Large intestine (tissue), 3 donors: ENCODE measurements around the gene ALDOA. TPM values are rescaled to one million over a fixed set of nuclear protein-coding genes. Genes with fewer than 3 reads are reported as not detected.
A peak's percentile ranks its signal among the peaks of the same experiment; 100 is the strongest.
"Not testable (repeated sequence)": the region's sequence is repeated elsewhere in the genome, so short reads cannot be mapped to it uniquely, and the experiment has no call there.

ENCODE experiments used
- DNase-seq, 2 donors: peaks; one replicate each; pipeline versions ENCODE4 v3.0.0 to v3.0.0-alpha.2; 2013
- H3K27ac ChIP-seq: one replicate; pipeline ENCODE4 v1.5.1; 2013; ENCODE audit warnings: low read length
- H3K27me3 ChIP-seq: 2 replicates; pipeline ENCODE4 v1.6.1; 2013; ENCODE audit warnings: low read length; ENCODE audit not compliant: control insufficient read depth, insufficient read depth
- H3K36me3 ChIP-seq: 2 replicates; pipeline ENCODE4 v1.6.1; 2013; ENCODE audit warnings: low read length; ENCODE audit not compliant: control insufficient read depth, insufficient read depth
- H3K4me1 ChIP-seq: one replicate; pipeline ENCODE4 v1.6.1; 2013; ENCODE audit warnings: low read length; ENCODE audit not compliant: control insufficient read depth, insufficient read depth
- H3K4me3 ChIP-seq: one replicate; pipeline ENCODE4 v1.5.1; 2013; ENCODE audit warnings: low read length
- H3K9me3 ChIP-seq: one replicate; pipeline ENCODE4 v1.6.1; 2013; ENCODE audit warnings: mild to moderate bottlenecking, low read depth, low read length, moderate library complexity; ENCODE audit not compliant: control insufficient read depth
- WGBS: methylation state at CpG from one replicate; pipeline ENCODE4 v1.1.5; 2013; ENCODE audit warnings: low lambda C conversion rate; ENCODE audit not compliant: insufficient coverage; 5-methylcytosine and 5-hydroxymethylcytosine counted together
- polyA plus RNA-seq: library from polyadenylated mRNA; unstranded; fragments of 120-200 nt; gene quantifications from one replicate; pipeline ENCODE4 v1.2.1, GENCODE V29; 2013

The ALDOA gene
- polyA plus RNA-seq, 1 donor = 421 TPM

DNA sequence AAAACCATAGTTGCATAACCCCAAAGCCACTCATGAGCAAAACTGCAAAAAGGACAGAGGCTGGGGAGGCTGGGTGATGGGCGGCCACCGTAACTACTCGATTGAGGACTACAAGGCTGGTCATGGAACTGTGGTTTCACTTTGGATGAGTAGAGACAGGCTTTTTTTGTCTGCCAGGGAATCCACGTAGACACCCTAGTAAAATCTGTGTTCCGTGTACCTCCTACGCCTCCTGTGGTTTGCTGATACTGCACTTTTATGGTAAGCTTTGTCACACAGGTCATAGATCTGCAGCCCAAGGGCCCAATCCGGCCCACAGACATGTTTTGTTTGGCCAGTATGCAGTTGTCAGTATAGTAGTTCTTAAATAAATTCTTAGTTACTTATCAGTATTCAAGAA, 32.3 kb upstream of the ALDOA start:
- H3K27me3 ChIP-seq = peaks cover 50% of the 10 kb centered on the region

GRCh38 chr16:30040221-30040620, 25.3 kb upstream of the ALDOA start:
- no peak overlapping the region for H3K4me3 ChIP-seq
- H3K36me3 ChIP-seq = no peaks in the 10 kb centered on the region
- no peaks in the 10 kb centered on the region for H3K4me1 ChIP-seq
- H3K27me3 ChIP-seq = peaks cover 3% of the 10 kb centered on the region
- no CpG with 5 or more reads among the region's 5 CpGs for WGBS
- DNase-seq = no peak
- no peaks in the 10 kb centered on the region for H3K9me3 ChIP-seq
- no peak overlapping the region for H3K27ac ChIP-seq

More for the DNA sequence above, 32.3 kb upstream of the ALDOA start:
- WGBS = no CpG with 5 or more reads among the region's 7 CpGs
- Histone ChIP-seq H3K36me3 (no peaks in the 10 kb centered on the region), H3K9me3 (no peaks in the 10 kb centered on the region), H3K27ac (no peak overlapping the region), H3K4me3 (no peak overlapping the region), H3K4me1 (no peaks in the 10 kb centered on the region)
- DNase-seq = no peak

GRCh38 chr16:30040690-30041089, 24.9 kb upstream of the ALDOA start:
- DNase-seq, H3K9me3 ChIP-seq, H3K36me3 ChIP-seq, H3K27ac ChIP-seq, H3K4me3 ChIP-seq, H3K27me3 ChIP-seq, H3K4me1 ChIP-seq: not testable (repeated sequence)
- WGBS = no CpG with 5 or more reads among the region's 5 CpGs

DNA sequence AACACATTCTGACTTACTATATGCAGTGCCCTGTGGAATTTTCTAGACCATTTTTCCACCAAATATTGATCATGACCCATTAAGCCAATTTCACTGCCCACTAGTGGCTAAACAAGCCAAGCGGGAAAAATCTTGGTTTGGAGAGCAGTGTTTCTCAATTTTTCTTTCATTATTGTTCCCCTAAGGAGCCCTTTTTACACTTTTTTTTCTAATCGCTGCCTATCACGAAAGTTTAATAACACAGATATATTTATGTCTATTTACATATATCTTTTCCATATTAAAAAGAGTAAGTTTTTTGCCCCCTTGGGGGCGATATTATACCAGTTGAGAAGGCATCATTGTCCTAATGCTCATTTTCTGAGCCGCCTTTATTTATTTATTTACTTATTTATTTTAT, 23.7 kb upstream of the ALDOA start:
- H3K27ac ChIP-seq = no peak overlapping the region
- no peaks in the 10 kb centered on the region for H3K36me3 ChIP-seq
- H3K4me1 ChIP-seq = no peaks in the 10 kb centered on the region
- DNase-seq = no peak
- no peaks in the 10 kb centered on the region for H3K27me3 ChIP-seq
- H3K9me3 ChIP-seq = no peaks in the 10 kb centered on the region
- 46% methylated on average over 4 of the region's 5 CpGs for WGBS
- no peak overlapping the region for H3K4me3 ChIP-seq

- no peaks in the 10 kb centered on the region for H3K36me3 ChIP-seq
- no CpG with 5 or more reads among the region's 8 CpGs for WGBS
- H3K4me3 ChIP-seq = no peak overlapping the region
- no peaks in the 10 kb centered on the region for H3K9me3 ChIP-seq
- no peaks in the 10 kb centered on the region for H3K4me1 ChIP-seq
- no peak overlapping the region for H3K27ac ChIP-seq
- no peaks in the 10 kb centered on the region for H3K27me3 ChIP-seq
- no peak for DNase-seq
These were observed 19.4 kb upstream of the ALDOA start for GRCh38 chr16:30046178-30046577.

DNA sequence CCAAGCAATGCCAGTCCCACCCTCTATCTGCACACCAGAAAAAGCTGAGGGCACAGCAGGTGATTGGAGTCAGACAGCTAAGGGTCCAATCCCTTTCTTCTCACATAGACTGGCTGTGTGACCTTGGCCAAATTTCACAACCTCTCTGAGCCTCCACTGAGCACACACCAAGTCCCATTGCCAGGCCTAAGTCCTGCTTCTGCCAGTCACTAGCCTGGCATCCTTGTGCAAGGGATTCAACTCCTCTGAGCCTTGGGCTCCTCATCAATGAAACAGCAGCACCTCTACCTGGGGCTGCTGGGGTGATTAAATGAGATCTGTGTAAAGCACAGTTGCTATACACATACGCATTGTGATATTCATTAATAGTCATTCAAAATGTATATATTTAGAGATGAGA, 19.0 kb upstream of the ALDOA start:
- no peak for DNase-seq
- Histone ChIP-seq H3K27ac (no peak overlapping the region), H3K27me3 (no peaks in the 10 kb centered on the region), H3K9me3 (no peaks in the 10 kb centered on the region), H3K4me1 (no peaks in the 10 kb centered on the region), H3K36me3 (no peaks in the 10 kb centered on the region), H3K4me3 (no peak overlapping the region)
- WGBS = no CpG with 5 or more reads among the region's 1 CpG

- Histone ChIP-seq H3K27ac (no peak overlapping the region), H3K27me3 (no peaks in the 10 kb centered on the region), H3K9me3 (no peaks in the 10 kb centered on the region), H3K4me1 (peaks cover 9% of the 10 kb centered on the region), H3K36me3 (no peaks in the 10 kb centered on the region), H3K4me3 (no peak overlapping the region)
- no CpG with 5 or more reads among the region's 8 CpGs for WGBS
- no peak for DNase-seq
These were observed 15.7 kb upstream of the ALDOA start for GRCh38 chr16:30049871-30050270.

GRCh38 chr16:30051518-30051917, 14.0 kb upstream of the ALDOA start:
- no peak overlapping the region for H3K27ac ChIP-seq
- no peak for DNase-seq
- no peaks in the 10 kb centered on the region for H3K36me3 ChIP-seq
- no CpG with 5 or more reads among the region's 3 CpGs for WGBS
- no peaks in the 10 kb centered on the region for H3K9me3 ChIP-seq
- H3K4me1 ChIP-seq = peaks cover 9% of the 10 kb centered on the region
- no peak overlapping the region for H3K4me3 ChIP-seq
- H3K27me3 ChIP-seq = no peaks in the 10 kb centered on the region

- Histone ChIP-seq H3K27ac (no peak overlapping the region), H3K36me3 (no peaks in the 10 kb centered on the region), H3K9me3 (no peaks in the 10 kb centered on the region), H3K27me3 (no peaks in the 10 kb centered on the region), H3K4me1 (peaks cover 9% of the 10 kb centered on the region), H3K4me3 (peak overlapping the region; percentile 79)
- DNase-seq = peak; percentile 82 to 90
- no CpG with 5 or more reads among the region's 58 CpGs for WGBS
These were observed 12.7 kb upstream of the ALDOA start for GRCh38 chr16:30052671-30053372.

DNA sequence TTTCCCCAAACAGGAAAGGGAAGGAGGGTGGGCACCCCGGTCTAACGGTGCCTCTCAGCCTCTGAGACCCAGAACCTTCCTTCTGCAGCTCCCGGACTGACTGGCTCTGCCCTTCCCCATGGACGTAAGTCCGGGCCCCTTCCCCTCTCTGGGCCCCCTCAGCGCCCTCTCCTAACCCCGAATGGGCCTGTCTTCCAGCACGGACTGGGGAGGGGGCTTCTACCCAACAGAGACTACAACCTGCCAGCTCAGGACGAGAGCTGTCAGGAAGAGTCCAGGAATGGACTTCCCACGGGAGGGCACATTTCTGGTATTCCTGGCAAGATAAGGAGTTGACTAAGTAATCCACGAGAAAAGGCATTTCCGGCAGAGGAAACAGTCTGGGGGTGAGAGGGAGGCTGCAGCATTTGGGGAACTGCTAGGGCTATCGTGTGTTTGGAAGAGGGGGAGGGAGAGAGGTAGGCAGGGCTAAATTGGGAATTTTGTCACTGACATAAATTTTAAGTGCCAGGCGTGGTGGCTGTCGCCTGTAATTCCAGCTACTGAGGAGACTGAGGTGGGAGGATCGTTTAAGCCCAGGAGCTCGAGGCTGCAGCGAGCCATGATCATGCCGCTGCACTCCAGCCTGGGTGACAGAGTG, 12.1 kb upstream of the ALDOA start:
- Histone ChIP-seq H3K4me3 (peak overlapping the region; percentile 79), H3K36me3 (no peaks in the 10 kb centered on the region), H3K27me3 (no peaks in the 10 kb centered on the region), H3K27ac (no peak overlapping the region), H3K4me1 (peaks cover 9% of the 10 kb centered on the region), H3K9me3 (no peaks in the 10 kb centered on the region)
- DNase-seq = no peak
- WGBS = no CpG with 5 or more reads among the region's 19 CpGs

- no peaks in the 10 kb centered on the region for H3K36me3 ChIP-seq
- no peak overlapping the region for H3K4me3 ChIP-seq
- peaks cover 9% of the 10 kb centered on the region for H3K4me1 ChIP-seq
- H3K27ac ChIP-seq = no peak overlapping the region
- no peaks in the 10 kb centered on the region for H3K9me3 ChIP-seq
- 100% methylated on average over 1 of the region's 8 CpGs for WGBS
- no peaks in the 10 kb centered on the region for H3K27me3 ChIP-seq
- DNase-seq = no peak
These were observed 11.1 kb upstream of the ALDOA start for GRCh38 chr16:30054451-30054850.
